Inferior parietal cortex (tissue), 1 donor: Measurements from ENCODE around the gene ACTL9.

Experiments used
- DNase-seq: peaks from one replicate; pipeline ENCODE4 v3.0.0-alpha.2; 2016; ENCODE audit errors: extremely low spot score

Gene ACTL9

GRCh38 chr19:8686549-8686948 is 12.0 kb downstream of the ACTL9 start:
- DNase-seq, result no peak

- no peak for DNase-seq
These were observed 14.3 kb downstream of the ACTL9 start for GRCh38 chr19:8684001-8684902.

GRCh38 chr19:8682931-8683330 is 15.7 kb downstream of the ACTL9 start:
- no peak for DNase-seq

GRCh38 chr19:8682472-8682871 is 16.1 kb downstream of the ACTL9 start:
- no peak for DNase-seq

GRCh38 chr19:8681345-8682029 is 17.1 kb downstream of the ACTL9 start:
- DNase-seq, result no peak

- DNase-seq, result no peak
These were observed 17.8 kb downstream of the ACTL9 start for GRCh38 chr19:8680676-8681344.

- DNase-seq, result no peak
These were observed 20.3 kb downstream of the ACTL9 start for GRCh38 chr19:8678244-8678807.

GRCh38 chr19:8675066-8675465 is 23.5 kb downstream of the ACTL9 start:
- DNase-seq, result no peak

- DNase-seq, result no peak
These were observed 25.2 kb downstream of the ACTL9 start for GRCh38 chr19:8673276-8673891.

GRCh38 chr19:8666814-8667405 is 31.7 kb downstream of the ACTL9 start:
- no peak for DNase-seq

- DNase-seq, result no peak
These were observed 33.0 kb downstream of the ACTL9 start for GRCh38 chr19:8665468-8666213.

- DNase-seq, result no peak
These were observed 33.9 kb downstream of the ACTL9 start for GRCh38 chr19:8664671-8665057.

GRCh38 chr19:8663920-8664670 is 34.5 kb downstream of the ACTL9 start:
- no peak for DNase-seq

- no peak for DNase-seq
These were observed 36.3 kb downstream of the ACTL9 start for GRCh38 chr19:8662263-8662662.

- DNase-seq, result no peak
These were observed 38.7 kb downstream of the ACTL9 start for GRCh38 chr19:8659905-8660304.

- no peak for DNase-seq
These were observed 40.7 kb downstream of the ACTL9 start for GRCh38 chr19:8657869-8658268.

GRCh38 chr19:8655340-8655709 is 43.3 kb downstream of the ACTL9 start:
- no peak for DNase-seq

GRCh38 chr19:8654591-8655339 is 43.8 kb downstream of the ACTL9 start:
- peak; percentile 64 for DNase-seq

GRCh38 chr19:8648240-8648639 is 50.4 kb downstream of the ACTL9 start:
- DNase-seq, result no peak
